Rectal smooth muscle tissue (tissue), 1 donor: ENCODE data around the gene ACBD6.

ENCODE experiments used
- H3K27ac ChIP-seq: one replicate; pipeline ENCODE4 v1.7.0; 2013; ENCODE audit warnings: low read depth, low read length, inconsistent platforms
- H3K27me3 ChIP-seq: one replicate; pipeline ENCODE4 v1.7.0; 2013; ENCODE audit warnings: low read length; ENCODE audit not compliant: control insufficient read depth, insufficient read depth
- H3K36me3 ChIP-seq: one replicate; pipeline ENCODE4 v1.7.0; 2013; ENCODE audit warnings: low read length; ENCODE audit not compliant: control insufficient read depth, insufficient read depth
- H3K4me1 ChIP-seq: one replicate; pipeline ENCODE4 v1.7.0; 2013; ENCODE audit warnings: low read length; ENCODE audit not compliant: control insufficient read depth, insufficient read depth
- H3K4me3 ChIP-seq: one replicate; pipeline ENCODE4 v1.7.0; 2013; ENCODE audit warnings: low read length
- H3K9ac ChIP-seq: one replicate; pipeline ENCODE4 v1.7.0; 2013; ENCODE audit warnings: low read length

The ACBD6 gene

GRCh38 chr1:180283098-180283497 is 219.3 kb downstream of the ACBD6 start:
- H3K36me3 ChIP-seq: peaks cover 3% of the 10 kb centered on the region
- H3K27ac ChIP-seq: no peak overlapping the region
- H3K9ac ChIP-seq: no peak overlapping the region
- no peaks in the 10 kb centered on the region for H3K4me1 ChIP-seq
- no peak overlapping the region for H3K4me3 ChIP-seq
- no peaks in the 10 kb centered on the region for H3K27me3 ChIP-seq

GRCh38 chr1:180282401-180283044 is 219.9 kb downstream of the ACBD6 start:
- no peak overlapping the region for H3K9ac ChIP-seq
- H3K4me3 ChIP-seq: no peak overlapping the region

GRCh38 chr1:180281490-180281889 is 220.9 kb downstream of the ACBD6 start:
- Histone ChIP-seq H3K27me3 (no peaks in the 10 kb centered on the region), H3K9ac (no peak overlapping the region), H3K4me3 (no peak overlapping the region), H3K27ac (no peak overlapping the region), H3K36me3 (peaks cover 3% of the 10 kb centered on the region), H3K4me1 (no peaks in the 10 kb centered on the region)

More at GRCh38 chr1:180282401-180283044, 219.9 kb downstream of the ACBD6 start:
- Histone ChIP-seq H3K36me3 (peaks cover 3% of the 10 kb centered on the region), H3K27ac (no peak overlapping the region), H3K4me1 (no peaks in the 10 kb centered on the region), H3K27me3 (no peaks in the 10 kb centered on the region)

- H3K27ac ChIP-seq: no peak overlapping the region
- no peaks in the 10 kb centered on the region for H3K27me3 ChIP-seq
- H3K4me3 ChIP-seq: no peak overlapping the region
- peaks cover 3% of the 10 kb centered on the region for H3K36me3 ChIP-seq
- no peaks in the 10 kb centered on the region for H3K4me1 ChIP-seq
- H3K9ac ChIP-seq: no peak overlapping the region
Measured at GRCh38 chr1:180280617-180281016, 221.8 kb downstream of the ACBD6 start.

- Histone ChIP-seq H3K27me3 (no peaks in the 10 kb centered on the region), H3K9ac (no peak overlapping the region), H3K36me3 (peaks cover 3% of the 10 kb centered on the region), H3K4me3 (no peak overlapping the region), H3K27ac (no peak overlapping the region), H3K4me1 (no peaks in the 10 kb centered on the region)
Measured at GRCh38 chr1:180279651-180280050, 222.7 kb downstream of the ACBD6 start.

GRCh38 chr1:180278596-180279395 is 223.6 kb downstream of the ACBD6 start:
- no peak overlapping the region for H3K4me3 ChIP-seq
- no peaks in the 10 kb centered on the region for H3K27me3 ChIP-seq
- H3K27ac ChIP-seq: no peak overlapping the region
- H3K4me1 ChIP-seq: no peaks in the 10 kb centered on the region
- peaks cover 3% of the 10 kb centered on the region for H3K36me3 ChIP-seq
- no peak overlapping the region for H3K9ac ChIP-seq

GRCh38 chr1:180278194-180278515 is 224.2 kb downstream of the ACBD6 start:
- no peak overlapping the region for H3K9ac ChIP-seq
- H3K36me3 ChIP-seq: peaks cover 3% of the 10 kb centered on the region
- no peaks in the 10 kb centered on the region for H3K27me3 ChIP-seq
- H3K27ac ChIP-seq: no peak overlapping the region
- H3K4me1 ChIP-seq: no peaks in the 10 kb centered on the region
- no peak overlapping the region for H3K4me3 ChIP-seq

GRCh38 chr1:180277476-180278193 is 224.7 kb downstream of the ACBD6 start:
- Histone ChIP-seq H3K36me3 (peaks cover 3% of the 10 kb centered on the region), H3K4me3 (no peak overlapping the region), H3K27ac (no peak overlapping the region), H3K4me1 (no peaks in the 10 kb centered on the region), H3K27me3 (no peaks in the 10 kb centered on the region), H3K9ac (no peak overlapping the region)

GRCh38 chr1:180275726-180276125 is 226.7 kb downstream of the ACBD6 start:
- H3K9ac ChIP-seq: no peak overlapping the region
- H3K4me3 ChIP-seq: no peak overlapping the region
- H3K36me3 ChIP-seq: peaks cover 3% of the 10 kb centered on the region
- no peaks in the 10 kb centered on the region for H3K27me3 ChIP-seq
- H3K4me1 ChIP-seq: no peaks in the 10 kb centered on the region
- no peak overlapping the region for H3K27ac ChIP-seq

GRCh38 chr1:180274221-180274620 is 228.2 kb downstream of the ACBD6 start:
- no peaks in the 10 kb centered on the region for H3K4me1 ChIP-seq
- H3K4me3 ChIP-seq: no peak overlapping the region
- H3K36me3 ChIP-seq: no peaks in the 10 kb centered on the region
- H3K27me3 ChIP-seq: no peaks in the 10 kb centered on the region
- no peak overlapping the region for H3K27ac ChIP-seq
- no peak overlapping the region for H3K9ac ChIP-seq

GRCh38 chr1:180273066-180273465 is 229.3 kb downstream of the ACBD6 start:
- no peak overlapping the region for H3K27ac ChIP-seq
- no peaks in the 10 kb centered on the region for H3K36me3 ChIP-seq
- H3K4me3 ChIP-seq: no peak overlapping the region
- no peak overlapping the region for H3K9ac ChIP-seq
- H3K27me3 ChIP-seq: no peaks in the 10 kb centered on the region
- no peaks in the 10 kb centered on the region for H3K4me1 ChIP-seq

- Histone ChIP-seq H3K36me3 (no peaks in the 10 kb centered on the region), H3K4me1 (no peaks in the 10 kb centered on the region), H3K9ac (no peak overlapping the region), H3K27me3 (no peaks in the 10 kb centered on the region), H3K27ac (no peak overlapping the region), H3K4me3 (no peak overlapping the region)
Measured at GRCh38 chr1:180272395-180272794, 230.0 kb downstream of the ACBD6 start.
